Measurements from ENCODE around the gene SELENOM.
"Not testable (repeated sequence)": the region's sequence is repeated elsewhere in the genome, so short reads cannot be mapped to it uniquely, and the experiment has no call there.

The SELENOM gene

DNA sequence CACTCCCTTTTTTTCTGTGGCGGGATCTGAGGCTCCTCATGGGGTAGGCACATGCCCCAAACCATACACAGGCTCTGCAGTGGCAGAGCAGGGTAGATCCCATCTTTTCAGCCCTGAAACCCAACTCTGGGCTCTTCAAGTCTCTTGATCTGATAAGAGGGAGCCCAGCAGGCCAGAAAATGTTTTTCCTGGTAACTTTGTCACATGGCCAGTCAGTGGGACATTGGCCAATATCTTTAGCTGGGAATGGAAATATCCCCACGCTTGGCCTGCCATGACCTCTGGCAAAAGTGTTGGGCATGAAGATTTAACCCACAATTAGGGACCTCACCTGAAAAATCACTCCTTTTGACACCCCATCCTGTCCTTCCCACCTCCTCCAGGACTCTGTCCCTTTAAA lies 23.5 kb upstream of the SELENOM start:
- DNase-seq (ENCODE audit: low spot score) = no peak

DNA sequence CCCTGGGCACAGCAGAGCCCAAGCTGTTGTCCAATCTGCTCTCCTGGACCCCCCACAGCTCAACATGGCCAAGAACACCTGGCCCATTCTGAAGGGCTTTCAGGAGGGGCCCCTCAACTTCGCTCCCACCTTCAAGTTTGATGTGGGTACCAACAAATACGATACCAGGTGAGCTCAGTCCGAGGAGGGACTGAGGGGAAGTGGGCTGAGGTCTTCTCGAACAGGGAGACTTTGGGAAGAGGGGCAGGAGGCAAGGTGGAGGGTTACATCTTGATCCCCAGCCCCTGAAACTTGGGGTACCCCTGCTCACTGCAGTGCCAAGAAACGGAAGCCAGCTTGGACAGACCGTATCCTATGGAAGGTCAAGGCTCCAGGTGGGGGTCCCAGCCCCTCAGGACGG lies 20.8 kb upstream of the SELENOM start:
- DNase-seq (ENCODE audit: low spot score) = no peak

DNA sequence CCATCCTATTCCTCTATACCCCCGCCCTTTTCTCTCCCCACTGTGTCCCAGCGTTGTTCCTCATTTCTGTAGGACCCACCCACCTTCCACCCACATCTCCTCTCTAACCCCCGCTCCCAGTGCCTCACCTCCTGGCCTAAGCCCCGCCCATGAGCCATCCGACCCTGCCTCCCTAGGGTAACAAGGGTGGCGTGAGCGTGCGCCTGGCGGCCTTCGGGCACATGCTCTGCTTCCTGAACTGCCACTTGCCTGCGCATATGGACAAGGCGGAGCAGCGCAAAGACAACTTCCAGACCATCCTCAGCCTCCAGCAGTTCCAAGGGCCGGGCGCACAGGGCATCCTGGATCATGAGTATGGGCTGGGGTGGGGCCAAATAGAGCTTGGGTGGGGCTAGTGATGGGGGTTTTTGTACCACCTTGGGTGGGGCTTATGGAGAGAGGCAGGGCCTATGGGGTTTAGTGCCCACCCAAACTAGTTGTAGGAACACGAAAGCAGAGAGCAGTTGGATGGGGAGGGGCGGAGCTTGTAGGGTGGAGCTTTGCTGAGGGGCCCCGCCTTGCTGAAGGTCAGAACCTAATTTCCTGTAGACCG lies 19.9 kb upstream of the SELENOM start:
- no peak for DNase-seq (ENCODE audit: low spot score)

DNA sequence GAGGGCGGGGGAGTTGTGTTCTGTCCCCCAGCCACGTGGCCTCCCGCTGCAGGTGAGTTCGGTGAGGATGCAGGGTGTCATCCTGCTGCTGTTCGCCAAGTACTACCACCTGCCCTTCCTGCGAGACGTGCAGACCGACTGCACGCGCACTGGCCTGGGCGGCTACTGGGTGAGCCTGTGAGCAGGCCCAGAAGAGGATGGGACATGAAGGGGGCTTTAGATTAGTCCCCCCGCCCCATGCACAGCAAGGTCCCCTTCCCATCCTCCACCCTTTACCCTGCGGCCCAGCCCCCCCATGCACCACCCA lies 19.5 kb upstream of the SELENOM start:
- DNase-seq (ENCODE audit: low spot score) = no peak

DNA sequence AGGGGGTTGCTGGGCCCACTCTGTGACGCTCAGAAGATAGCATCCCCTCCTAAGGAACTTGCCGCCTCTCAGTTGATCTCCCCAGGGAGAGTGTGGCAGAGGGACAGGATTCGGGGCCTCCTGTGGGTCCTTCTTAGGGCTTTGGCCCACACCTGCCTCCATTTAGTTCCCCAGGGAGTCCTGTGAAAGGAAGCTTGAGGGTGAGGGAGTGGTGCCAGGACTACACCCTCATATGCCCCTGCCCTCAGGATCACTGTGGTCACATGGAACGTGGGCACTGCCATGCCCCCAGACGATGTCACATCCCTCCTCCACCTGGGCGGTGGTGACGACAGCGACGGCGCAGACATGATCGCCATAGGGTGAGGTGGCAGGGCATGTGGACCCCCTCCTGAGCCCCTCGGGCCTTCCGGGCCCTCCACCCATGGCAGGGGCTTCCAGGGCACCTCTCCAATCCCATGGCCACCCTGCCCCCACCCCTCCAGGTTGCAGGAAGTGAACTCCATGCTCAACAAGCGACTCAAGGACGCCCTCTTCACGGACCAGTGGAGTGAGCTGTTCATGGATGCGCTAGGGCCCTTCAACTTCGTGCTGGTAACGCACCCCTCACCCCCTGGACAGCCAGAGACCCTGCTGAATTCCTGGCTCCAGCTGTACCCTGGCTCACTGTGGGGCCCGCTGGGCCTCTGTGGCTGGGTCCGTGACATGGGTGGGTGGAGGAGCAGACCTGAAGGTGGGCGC lies 18.9 kb upstream of the SELENOM start:
- DNase-seq (ENCODE audit: low spot score) = no peak

DNA sequence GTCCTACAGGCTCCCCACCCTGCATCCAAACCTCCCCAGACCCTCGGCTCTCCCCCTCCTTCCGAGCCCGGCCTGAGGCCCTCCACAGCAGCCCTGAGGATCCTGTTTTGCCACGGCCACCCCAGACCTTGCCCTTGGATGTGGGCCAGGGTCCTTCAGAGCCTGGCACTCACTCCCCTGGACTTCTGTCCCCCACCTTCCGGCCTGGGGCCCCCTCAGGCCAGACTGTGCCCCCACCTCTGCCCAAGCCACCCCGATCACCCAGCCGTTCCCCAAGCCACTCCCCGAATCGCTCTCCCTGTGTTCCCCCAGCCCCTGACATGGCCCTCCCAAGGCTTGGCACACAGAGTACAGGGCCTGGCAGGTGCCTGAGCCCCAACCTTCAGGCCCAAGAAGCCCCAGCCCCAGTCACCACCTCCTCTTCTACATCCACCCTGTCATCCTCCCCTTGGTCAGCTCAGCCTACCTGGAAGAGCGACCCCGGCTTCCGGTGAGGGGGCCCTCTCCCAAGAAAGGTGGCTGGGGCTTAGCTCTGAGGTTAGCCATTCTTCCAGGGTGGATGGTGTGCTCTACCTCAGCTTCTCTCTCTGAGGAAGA lies 18.3 kb upstream of the SELENOM start:
- DNase-seq (ENCODE audit: low spot score) = no peak

DNA sequence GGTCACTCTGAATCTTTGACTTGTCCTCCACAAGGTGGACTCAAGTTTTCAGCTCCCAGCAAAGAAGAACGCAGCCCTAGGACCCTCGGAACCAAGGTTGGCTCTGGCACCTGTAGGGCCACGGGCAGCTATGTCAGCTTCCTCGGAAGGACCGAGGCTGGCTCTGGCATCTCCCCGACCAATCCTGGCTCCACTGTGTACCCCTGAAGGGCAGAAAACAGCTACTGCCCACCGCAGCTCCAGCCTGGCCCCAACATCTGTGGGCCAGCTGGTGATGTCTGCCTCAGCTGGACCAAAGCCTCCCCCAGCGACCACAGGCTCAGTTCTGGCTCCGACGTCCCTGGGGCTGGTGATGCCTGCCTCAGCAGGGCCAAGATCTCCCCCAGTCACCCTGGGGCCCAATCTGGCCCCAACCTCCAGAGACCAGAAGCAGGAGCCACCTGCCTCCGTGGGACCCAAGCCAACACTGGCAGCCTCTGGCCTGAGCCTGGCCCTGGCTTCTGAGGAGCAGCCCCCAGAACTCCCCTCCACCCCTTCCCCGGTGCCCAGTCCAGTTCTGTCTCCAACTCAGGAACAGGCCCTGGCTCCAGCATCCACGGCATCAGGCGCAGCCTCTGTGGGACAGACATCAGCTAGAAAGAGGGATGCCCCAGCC lies 17.6 kb upstream of the SELENOM start:
- no peak for DNase-seq (ENCODE audit: low spot score)

DNA sequence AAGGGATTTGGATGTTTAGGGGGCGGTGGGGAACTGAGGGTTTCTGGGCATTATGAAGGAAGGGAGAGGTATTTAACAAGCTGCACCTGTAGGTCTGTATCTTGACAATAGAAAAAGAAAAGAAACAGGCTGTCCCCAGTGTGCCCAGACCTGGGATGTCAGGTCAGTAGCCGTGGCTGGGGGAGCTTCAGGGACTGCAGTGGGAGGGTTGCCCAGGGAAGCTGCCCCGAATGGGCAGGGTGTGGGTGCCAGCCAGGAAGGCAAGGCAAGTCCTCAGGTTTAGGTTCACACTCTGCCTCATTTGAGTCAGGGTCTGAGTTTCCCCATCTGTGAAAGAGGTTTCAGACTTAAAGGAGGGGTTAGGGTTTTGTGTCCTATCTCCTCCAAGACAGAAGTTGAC lies 16.9 kb upstream of the SELENOM start:
- DNase-seq (ENCODE audit: low spot score) = no peak

DNA sequence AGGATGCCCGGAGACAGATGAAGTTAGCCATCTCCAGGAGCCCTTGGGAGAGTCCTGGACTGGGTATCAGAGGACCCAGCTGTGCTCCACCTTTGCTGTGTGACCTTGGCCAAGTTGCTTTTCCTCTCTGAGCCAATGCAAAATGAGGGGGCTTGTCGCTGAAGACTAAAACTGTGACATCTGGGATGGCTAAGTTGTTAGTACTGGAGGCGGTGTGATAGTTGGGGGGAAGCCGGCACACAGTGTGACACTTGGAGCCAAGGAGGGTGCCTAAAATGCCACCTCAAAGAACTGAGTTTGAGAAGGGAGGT lies 15.9 kb upstream of the SELENOM start:
- DNase-seq (ENCODE audit: low spot score) = no peak

DNA sequence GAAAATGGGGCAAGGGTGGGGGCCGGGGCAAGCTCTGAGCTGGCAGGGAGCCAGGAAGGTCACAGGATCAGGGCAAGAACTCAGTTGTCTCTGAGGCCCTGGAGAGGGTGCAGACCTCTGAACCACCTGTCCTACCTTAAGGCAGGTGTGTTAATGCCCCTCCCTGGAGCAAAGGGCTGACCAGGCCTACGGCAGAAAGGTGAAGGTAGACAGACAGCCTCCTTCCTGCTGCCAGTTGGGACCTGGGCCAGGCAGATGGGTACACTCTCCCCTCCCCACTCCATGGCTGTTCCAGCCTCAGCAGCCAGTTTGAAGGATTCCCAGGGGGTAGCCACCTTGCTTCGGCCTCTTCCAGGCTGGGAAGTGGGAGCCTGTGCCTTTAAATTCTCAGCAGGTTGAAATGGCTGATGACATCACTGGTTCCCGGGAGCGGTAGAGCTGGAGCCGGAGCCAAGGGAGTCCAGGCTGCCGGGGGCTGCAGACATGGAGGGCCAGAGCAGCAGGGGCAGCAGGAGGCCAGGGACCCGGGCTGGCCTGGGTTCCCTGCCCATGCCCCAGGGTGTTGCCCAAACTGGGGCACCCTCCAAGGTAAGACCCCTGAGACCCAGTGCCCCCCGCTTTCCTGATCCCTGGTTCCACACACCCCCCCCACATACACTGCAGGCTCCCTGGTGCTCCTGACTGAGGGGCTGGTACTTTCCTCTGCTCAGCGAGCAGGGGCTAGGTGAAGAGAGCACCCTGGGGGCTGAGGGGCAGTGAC lies 15.3 kb upstream of the SELENOM start, which contains the start of gene INPP5J:
Gene INPP5J, plus strand, starts transcription at position 435 of the 760 bp plus-strand sequence. Its CDS starts 49 bp downstream, at position 484.
- DNase-seq (ENCODE audit: low spot score) = peak; percentile 71

DNA sequence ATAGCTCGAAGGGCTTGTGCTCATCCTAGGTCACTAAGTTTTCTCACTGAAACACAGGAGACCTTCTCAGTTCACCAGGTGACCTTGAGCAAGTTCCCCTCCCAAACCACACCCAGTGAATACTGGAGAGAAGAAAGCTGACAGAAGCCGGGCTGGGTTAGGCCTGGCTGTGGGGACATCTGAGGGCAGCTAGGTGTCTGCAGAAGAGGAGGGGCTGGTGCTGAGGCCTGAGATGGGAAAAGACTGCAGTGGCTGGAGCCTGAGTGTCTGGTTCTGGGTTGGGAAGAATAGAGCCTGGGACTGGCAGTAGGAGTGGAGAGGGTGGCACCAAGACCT lies 14.8 kb upstream of the SELENOM start:
- DNase-seq (ENCODE audit: low spot score) = no peak

DNA sequence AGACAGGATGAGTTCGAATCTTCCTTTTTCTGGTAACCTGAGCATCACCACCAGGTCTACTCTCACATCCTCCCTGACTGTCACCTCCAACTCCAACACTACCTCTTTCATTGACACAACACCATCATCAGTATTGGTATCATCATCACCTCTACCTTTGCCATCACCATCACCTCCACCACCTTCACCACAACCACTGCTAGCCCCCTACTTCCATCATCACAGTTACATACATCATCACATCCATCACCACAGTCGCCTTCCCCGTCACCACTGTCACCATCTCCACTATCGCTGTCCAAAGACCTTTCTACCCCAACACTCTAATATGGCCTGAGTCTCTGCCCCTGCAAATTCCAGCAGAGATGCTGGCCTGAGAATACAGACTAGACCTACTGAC lies 14.0 kb upstream of the SELENOM start:
- no peak for DNase-seq (ENCODE audit: low spot score)

DNA sequence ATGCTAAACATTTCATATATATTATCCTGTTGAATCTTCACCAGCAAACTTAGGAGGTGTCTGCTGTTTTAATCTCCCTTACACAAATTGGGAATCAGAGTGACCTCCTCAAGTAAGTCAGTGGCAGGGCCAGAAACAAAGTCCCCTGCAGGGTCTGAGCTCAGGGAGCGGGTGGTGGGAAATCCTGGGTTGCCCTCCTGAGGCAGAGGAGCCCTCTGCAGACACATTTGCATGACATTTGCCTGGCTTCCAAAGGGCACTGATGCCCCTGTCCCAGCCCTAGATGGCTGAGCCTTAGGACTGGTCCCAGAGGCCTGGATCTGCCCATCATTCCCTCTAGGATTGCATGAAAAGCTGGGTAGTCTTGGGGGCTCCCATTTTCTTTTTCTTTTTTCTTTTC lies 13.3 kb upstream of the SELENOM start:
- DNase-seq (ENCODE audit: low spot score) = no peak

DNA sequence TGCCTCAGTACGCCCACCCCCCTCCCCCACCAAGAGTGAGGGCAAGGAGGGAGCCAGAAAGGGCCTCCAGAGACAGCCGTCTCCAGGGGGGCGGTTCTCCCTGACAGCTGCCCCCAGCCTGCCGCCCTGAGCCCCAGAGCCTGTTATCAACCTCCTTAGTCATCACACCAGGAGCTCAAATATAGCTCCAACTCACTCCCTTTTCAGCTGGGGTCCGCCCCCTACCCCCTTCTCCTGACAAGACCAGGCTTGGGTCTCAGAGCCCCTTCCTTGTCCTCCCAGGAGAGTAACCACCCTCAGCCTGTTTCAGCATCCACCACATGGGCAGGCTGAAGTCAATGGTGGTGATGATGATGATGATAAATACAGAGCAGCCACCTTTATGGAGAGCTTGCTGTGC lies 12.9 kb upstream of the SELENOM start:
- no peak for DNase-seq (ENCODE audit: low spot score)

DNA sequence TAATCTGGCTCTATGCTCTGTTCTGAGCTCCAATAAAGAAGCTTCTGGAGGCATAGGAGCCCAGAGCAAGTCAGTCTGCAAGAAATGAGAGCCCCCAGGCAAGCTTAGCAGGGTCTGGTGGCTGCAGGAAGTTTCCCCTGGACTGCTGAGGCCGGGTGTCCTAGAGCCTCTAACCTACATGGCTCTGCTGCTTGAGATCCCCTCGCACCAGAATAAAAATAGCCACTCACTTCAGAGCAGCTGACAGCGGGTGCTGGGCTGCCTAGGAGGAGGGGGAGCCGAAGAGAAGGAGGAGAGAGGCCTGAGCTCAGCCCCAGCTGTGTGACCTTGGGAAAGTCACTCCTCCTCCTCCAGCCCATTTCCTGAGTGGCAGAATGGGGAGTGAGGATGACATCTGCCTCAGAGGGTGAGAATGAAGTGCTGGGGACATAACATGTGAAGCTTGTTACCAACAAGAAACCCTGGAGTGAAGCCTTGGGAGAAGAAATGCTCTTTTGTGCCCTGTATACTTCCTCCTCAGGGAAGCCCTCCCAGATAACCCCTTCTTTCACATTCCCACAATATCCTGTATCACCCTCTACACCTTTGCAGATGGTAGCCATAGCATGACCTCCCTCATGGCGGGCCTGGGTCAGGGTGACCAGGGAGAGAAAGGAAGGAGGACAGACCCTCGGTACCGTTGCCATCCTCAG lies 11.8 kb upstream of the SELENOM start:
- DNase-seq (ENCODE audit: low spot score) = no peak

DNA sequence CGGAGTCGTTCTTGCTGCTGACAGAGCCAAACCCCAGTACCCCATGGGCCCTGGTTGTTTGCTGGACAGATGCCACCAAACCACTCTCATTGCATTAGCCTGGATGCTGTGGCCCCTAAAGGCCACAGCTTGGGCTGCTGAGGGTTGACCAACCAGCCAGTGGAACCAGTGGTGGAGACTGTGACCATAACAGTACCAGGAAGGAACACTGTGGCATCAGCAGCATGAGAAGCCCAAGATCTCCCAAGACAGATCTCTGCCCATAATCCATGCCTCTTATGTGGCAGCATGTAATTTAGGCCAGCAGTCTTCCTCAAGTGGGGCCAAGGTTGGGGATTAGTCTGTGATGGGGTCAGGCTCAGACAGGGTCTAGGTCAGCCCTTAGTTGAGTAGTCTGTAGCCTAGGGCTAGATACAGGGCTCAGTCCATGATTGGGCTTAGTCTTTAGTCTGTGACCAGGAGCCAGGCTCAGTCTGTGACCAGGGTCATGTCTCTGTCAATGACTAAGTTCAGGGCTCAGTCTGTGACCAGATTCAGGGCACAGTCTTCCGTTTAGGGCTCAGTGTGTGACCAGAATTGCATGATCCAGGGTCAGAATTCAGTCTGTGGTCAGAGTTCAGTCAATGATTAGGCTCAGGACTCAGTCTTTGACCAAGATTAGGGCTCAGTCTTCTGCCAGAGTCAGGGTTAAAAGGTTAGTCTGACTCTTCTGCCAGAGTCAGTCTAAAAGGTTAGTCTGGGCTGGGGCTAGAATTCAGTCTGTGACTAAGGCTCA lies 10.9 kb upstream of the SELENOM start:
- DNase-seq (ENCODE audit: low spot score) = no peak

DNA sequence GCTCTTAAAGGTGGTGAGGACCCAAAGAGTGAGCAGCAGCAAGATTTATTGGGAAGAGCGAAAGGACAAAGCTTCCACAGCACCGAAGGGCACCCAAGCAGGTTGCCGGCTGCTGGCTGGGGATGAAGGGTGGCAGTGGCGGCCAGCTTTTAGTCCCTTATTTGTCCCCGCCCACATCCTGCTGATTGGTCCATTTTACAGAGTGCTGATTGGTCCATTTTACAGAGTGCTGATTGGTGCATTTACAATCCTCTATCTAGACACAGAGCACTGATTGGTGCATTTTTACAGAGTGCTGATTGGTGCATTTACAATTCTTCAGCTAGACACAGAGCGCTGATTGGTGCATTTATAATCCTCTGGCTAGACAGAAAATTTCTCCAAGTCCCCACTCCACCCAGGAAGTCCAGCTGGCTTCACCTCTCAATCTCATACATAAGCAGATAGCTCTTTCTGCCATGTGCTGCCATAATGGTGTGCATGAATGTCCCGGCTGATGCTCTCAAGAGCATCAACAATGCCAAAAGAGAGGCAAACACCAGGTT lies 5.3 kb upstream of the SELENOM start:
- not testable (repeated sequence) for DNase-seq (ENCODE audit: low spot score)

DNA sequence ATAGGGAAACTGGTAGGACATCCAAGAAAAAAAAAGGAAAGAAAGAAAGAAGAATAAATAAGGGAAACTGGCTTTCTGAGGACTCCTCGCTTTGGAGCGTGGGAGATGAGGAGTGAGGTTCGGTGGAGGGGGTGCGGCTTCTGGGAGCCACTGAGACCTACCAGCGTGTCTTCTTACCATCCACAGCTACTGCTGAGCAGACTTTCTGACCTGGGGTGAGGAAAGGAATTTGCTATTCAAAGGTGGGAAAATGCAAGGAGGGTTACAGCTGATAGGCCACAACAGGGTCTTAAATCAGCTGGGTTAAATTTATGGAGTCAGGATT lies 488 bp upstream of the SELENOM start:
- DNase-seq (ENCODE audit: low spot score) = no peak

DNA sequence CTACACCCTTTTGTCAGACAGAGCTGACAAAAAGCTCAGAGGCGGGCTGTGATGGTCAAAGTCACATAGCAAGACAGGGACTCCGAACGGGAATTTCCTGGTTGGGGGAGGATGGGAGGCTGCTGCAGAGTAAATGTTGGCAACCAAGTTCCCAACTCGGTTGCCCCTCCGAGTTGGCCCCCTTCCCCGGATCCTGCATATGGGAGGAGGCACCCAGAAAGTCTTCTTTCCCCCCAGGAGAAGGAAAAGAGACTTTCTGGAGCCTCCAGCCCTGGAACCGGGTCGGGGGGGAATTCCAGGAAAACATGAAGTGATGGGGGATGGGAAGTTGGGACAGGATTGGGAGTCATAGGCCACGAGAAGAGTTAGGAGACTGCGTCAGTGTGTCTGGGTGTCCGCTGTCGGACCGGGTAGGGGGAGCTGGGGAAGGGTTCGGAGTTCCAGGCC lies 614 bp downstream of the SELENOM start:
- DNase-seq (ENCODE audit: low spot score) = peak; percentile 83

DNA sequence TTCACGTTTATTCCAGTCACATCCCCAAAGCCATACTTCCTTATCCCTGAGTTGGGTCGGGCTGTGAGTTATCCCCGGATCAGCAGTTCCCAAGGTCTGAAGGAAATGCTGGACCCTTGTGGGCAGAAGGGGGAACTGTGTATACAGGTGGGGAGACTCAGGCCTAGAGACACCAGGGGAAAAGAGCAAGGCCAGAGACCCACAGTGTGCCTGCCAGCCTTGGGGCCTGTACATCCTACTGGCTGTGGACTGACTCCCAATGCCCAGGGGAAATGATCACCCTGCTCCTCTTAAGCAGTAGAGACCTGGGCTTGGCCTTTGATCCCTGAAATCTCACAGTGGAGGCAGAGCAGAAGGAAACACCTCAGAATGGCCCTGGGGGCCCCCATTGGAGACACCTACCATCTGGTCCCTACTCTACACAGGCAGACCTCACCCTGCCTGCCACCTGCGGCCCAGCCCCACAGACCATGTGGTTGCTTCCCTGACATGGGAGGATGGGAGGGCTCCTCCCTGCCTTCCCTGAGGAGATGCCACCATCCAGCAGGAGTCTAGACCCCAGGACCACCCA lies 1.3 kb downstream of the SELENOM start:
- peak; percentile 76 for DNase-seq (ENCODE audit: low spot score)
